Uterus (tissue), 2 donors: ENCODE measurements around the gene HEXB.

Experiments
- CTCF ChIP-seq, 4 experiments: fragments of 200-600 bp in 2 of 4; fragments of 450-650 bp in 2 of 4; sonication (generic) in 2 of 4; IDR thresholded peaks; one replicate each; pipeline ENCODE4 v1.5.1; 2016 to 2019; ENCODE audit warnings: antibody characterized with exemption in 4 of 4, mild to moderate bottlenecking in 2 of 4, moderate library complexity in 1 of 4
- POLR2A ChIP-seq, 2 donors: fragments of 450-650 bp; IDR thresholded peaks; one replicate each; pipeline ENCODE4 v1.6.1; 2016; ENCODE audit warnings: antibody characterized with exemption in 2 of 2, mild to moderate bottlenecking in 1 of 2, moderate library complexity in 1 of 2

- TF ChIP-seq CTCF (IDR thresholded peaks at IDR 0.05) (no peak), POLR2A (IDR thresholded peaks at IDR 0.05) (no peak)
Observed at GRCh38 chr5:74765201-74765600, 80.2 kb downstream of the HEXB start.
